ENCODE results near the gene PHF10. TPM values are rescaled to one million over a fixed set of nuclear protein-coding genes. Genes with fewer than 3 reads are reported as not detected.

The PHF10 gene
- total and polyA plus RNA-seq, 2 donors = 44.2 to 76.1 TPM

- DNase-seq (ENCODE audit: extremely low spot score) = no peak
- H3K36me3 ChIP-seq (ENCODE audit: insufficient read depth) = peaks cover 2% of the 10 kb centered on the region
- no peak overlapping the region for H3K4me3 ChIP-seq (ENCODE audit: low read depth, low read length)
- WGBS = 33% methylated on average over 1 of the region's 1 CpG
- H3K27ac ChIP-seq (ENCODE audit: low read depth) = no peak overlapping the region
- no peaks in the 10 kb centered on the region for H3K4me1 ChIP-seq (ENCODE audit: insufficient read depth)
Measured at GRCh38 chr6:169678342-169678741, 46.0 kb downstream of the PHF10 start.

GRCh38 chr6:169677096-169677495, 47.2 kb downstream of the PHF10 start:
- H3K36me3 ChIP-seq (ENCODE audit: insufficient read depth) = no peaks in the 10 kb centered on the region
- 94% methylated on average over 1 of the region's 1 CpG for WGBS
- no peaks in the 10 kb centered on the region for H3K4me1 ChIP-seq (ENCODE audit: insufficient read depth)

GRCh38 chr6:169675011-169675410, 49.3 kb downstream of the PHF10 start:
- no peak overlapping the region for H3K4me3 ChIP-seq (ENCODE audit: low read depth, low read length)
- H3K36me3 ChIP-seq (ENCODE audit: insufficient read depth) = peaks cover 2% of the 10 kb centered on the region
- no peak overlapping the region for H3K27ac ChIP-seq (ENCODE audit: low read depth)
- no peak for DNase-seq (ENCODE audit: extremely low spot score)
- H3K4me1 ChIP-seq (ENCODE audit: insufficient read depth) = no peaks in the 10 kb centered on the region
- 93% methylated on average over 3 of the region's 3 CpGs for WGBS

More at GRCh38 chr6:169677096-169677495, 47.2 kb downstream of the PHF10 start:
- H3K4me3 ChIP-seq (ENCODE audit: low read depth, low read length) = no peak overlapping the region
- no peak overlapping the region for H3K27ac ChIP-seq (ENCODE audit: low read depth)
- no peak for DNase-seq (ENCODE audit: extremely low spot score)

- Histone ChIP-seq H3K27ac (ENCODE audit: low read depth) (no peak overlapping the region), H3K4me1 (ENCODE audit: insufficient read depth) (no peaks in the 10 kb centered on the region), H3K4me3 (ENCODE audit: low read depth, low read length) (no peak overlapping the region), H3K36me3 (ENCODE audit: insufficient read depth) (peaks cover 4% of the 10 kb centered on the region)
- WGBS = 98% methylated on average over 5 of the region's 5 CpGs
- no peak for DNase-seq (ENCODE audit: extremely low spot score)
Measured at GRCh38 chr6:169671563-169671962, 52.7 kb downstream of the PHF10 start.

- Histone ChIP-seq H3K4me1 (ENCODE audit: insufficient read depth) (no peaks in the 10 kb centered on the region), H3K27ac (ENCODE audit: low read depth) (no peak overlapping the region), H3K36me3 (ENCODE audit: insufficient read depth) (peaks cover 4% of the 10 kb centered on the region), H3K4me3 (ENCODE audit: low read depth, low read length) (no peak overlapping the region)
- no peak for DNase-seq (ENCODE audit: extremely low spot score)
- WGBS = 65% methylated on average over 7 of the region's 7 CpGs
Measured at GRCh38 chr6:169669889-169670288, 54.4 kb downstream of the PHF10 start.

- Histone ChIP-seq H3K4me3 (ENCODE audit: low read depth, low read length) (no peak overlapping the region), H3K4me1 (ENCODE audit: insufficient read depth) (no peaks in the 10 kb centered on the region), H3K36me3 (ENCODE audit: insufficient read depth) (peaks cover 4% of the 10 kb centered on the region), H3K27ac (ENCODE audit: low read depth) (no peak overlapping the region)
- no peak for DNase-seq (ENCODE audit: extremely low spot score)
- WGBS = 89% methylated on average over 6 of the region's 6 CpGs
Measured at GRCh38 chr6:169669147-169669546, 55.2 kb downstream of the PHF10 start.

GRCh38 chr6:169668203-169668847, 56.0 kb downstream of the PHF10 start:
- Histone ChIP-seq H3K27ac (ENCODE audit: low read depth) (no peak overlapping the region), H3K4me3 (ENCODE audit: low read depth, low read length) (no peak overlapping the region), H3K36me3 (ENCODE audit: insufficient read depth) (peaks cover 4% of the 10 kb centered on the region), H3K4me1 (ENCODE audit: insufficient read depth) (no peaks in the 10 kb centered on the region)
- DNase-seq (ENCODE audit: extremely low spot score) = no peak
- 92% methylated on average over 15 of the region's 15 CpGs for WGBS

- Histone ChIP-seq H3K27ac (ENCODE audit: low read depth) (no peak overlapping the region), H3K4me1 (ENCODE audit: insufficient read depth) (no peaks in the 10 kb centered on the region), H3K36me3 (ENCODE audit: insufficient read depth) (peaks cover 4% of the 10 kb centered on the region), H3K4me3 (ENCODE audit: low read depth, low read length) (no peak overlapping the region)
- DNase-seq (ENCODE audit: extremely low spot score) = no peak
- WGBS = 95% methylated on average over 27 of the region's 27 CpGs
Measured at GRCh38 chr6:169667716-169668115, 56.6 kb downstream of the PHF10 start.

- H3K36me3 ChIP-seq (ENCODE audit: insufficient read depth) = peaks cover 3% of the 10 kb centered on the region
- H3K4me3 ChIP-seq (ENCODE audit: low read depth, low read length) = no peak overlapping the region
- no peaks in the 10 kb centered on the region for H3K4me1 ChIP-seq (ENCODE audit: insufficient read depth)
- H3K27ac ChIP-seq (ENCODE audit: low read depth) = no peak overlapping the region
- DNase-seq (ENCODE audit: extremely low spot score) = no peak
- WGBS = 93% methylated on average over 18 of the region's 18 CpGs
Measured at GRCh38 chr6:169666441-169666840, 57.9 kb downstream of the PHF10 start.

GRCh38 chr6:169665289-169665688, 59.0 kb downstream of the PHF10 start:
- Histone ChIP-seq H3K27ac (ENCODE audit: low read depth) (no peak overlapping the region), H3K36me3 (ENCODE audit: insufficient read depth) (peaks cover 3% of the 10 kb centered on the region)
- 87% methylated on average over 9 of the region's 9 CpGs for WGBS

GRCh38 chr6:169664227-169664626, 60.1 kb downstream of the PHF10 start:
- Histone ChIP-seq H3K36me3 (ENCODE audit: insufficient read depth) (peaks cover 3% of the 10 kb centered on the region), H3K27ac (ENCODE audit: low read depth) (no peak overlapping the region), H3K4me1 (ENCODE audit: insufficient read depth) (no peaks in the 10 kb centered on the region), H3K4me3 (ENCODE audit: low read depth, low read length) (no peak overlapping the region)
- 96% methylated on average over 14 of the region's 14 CpGs for WGBS
- no peak for DNase-seq (ENCODE audit: extremely low spot score)

More at GRCh38 chr6:169665289-169665688, 59.0 kb downstream of the PHF10 start:
- H3K4me3 ChIP-seq (ENCODE audit: low read depth, low read length) = no peak overlapping the region
- DNase-seq (ENCODE audit: extremely low spot score) = no peak
- H3K4me1 ChIP-seq (ENCODE audit: insufficient read depth) = no peaks in the 10 kb centered on the region

- no peak overlapping the region for H3K27ac ChIP-seq (ENCODE audit: low read depth)
- H3K4me1 ChIP-seq (ENCODE audit: insufficient read depth) = no peaks in the 10 kb centered on the region
- DNase-seq (ENCODE audit: extremely low spot score) = no peak
- WGBS = 83% methylated on average over 8 of the region's 8 CpGs
- H3K4me3 ChIP-seq (ENCODE audit: low read depth, low read length) = no peak overlapping the region
- peaks cover 3% of the 10 kb centered on the region for H3K36me3 ChIP-seq (ENCODE audit: insufficient read depth)
Measured at GRCh38 chr6:169663468-169663867, 60.8 kb downstream of the PHF10 start.

GRCh38 chr6:169661391-169661756, 62.9 kb downstream of the PHF10 start:
- no peak overlapping the region for H3K4me3 ChIP-seq (ENCODE audit: low read depth, low read length)
- H3K36me3 ChIP-seq (ENCODE audit: insufficient read depth) = no peaks in the 10 kb centered on the region
- no peaks in the 10 kb centered on the region for H3K4me1 ChIP-seq (ENCODE audit: insufficient read depth)
- no peak overlapping the region for H3K27ac ChIP-seq (ENCODE audit: low read depth)
- DNase-seq (ENCODE audit: extremely low spot score) = no peak
- 95% methylated on average over 7 of the region's 7 CpGs for WGBS

- 94% methylated on average over 26 of the region's 26 CpGs for whole genome bisulfite sequencing
- H3K27ac ChIP-seq (ENCODE audit: low read depth) = no peak overlapping the region
- no peaks in the 10 kb centered on the region for H3K4me1 ChIP-seq (ENCODE audit: insufficient read depth)
- H3K4me3 ChIP-seq (ENCODE audit: low read depth, low read length) = no peak overlapping the region
- H3K36me3 ChIP-seq (ENCODE audit: insufficient read depth) = no peaks in the 10 kb centered on the region
- no peak for DNase-seq (ENCODE audit: extremely low spot score)
Measured at GRCh38 chr6:169660751-169661390, 63.4 kb downstream of the PHF10 start.

Data from urinary bladder (tissue), 4 donors.